Skin epidermis (tissue), 12 donors: Measurements from ENCODE around the gene THBS1.

Source experiments
- H3K27ac ChIP-seq, 21 experiments: fragments of 200-600 bp; sonication (generic) in 11 of 21; one replicate each; pipeline ENCODE4 v1.5.0; 2020; ENCODE audit warnings: mild to moderate bottlenecking in 3 of 21, inconsistent platforms in 2 of 21, moderate library complexity in 2 of 21
- H3K4me3 ChIP-seq, 7 experiments: fragments of 200-600 bp; sonication (generic) in 2 of 7; one replicate each; pipeline ENCODE4 v1.5.0; 2020; ENCODE audit warnings: inconsistent platforms in 2 of 7, mild to moderate bottlenecking in 2 of 7, moderate library complexity in 1 of 7

Gene THBS1

GRCh38 chr15:39646425-39646824, 65.5 kb downstream of the THBS1 start:
- no peak overlapping the region for H3K27ac ChIP-seq
- no peak overlapping the region for H3K4me3 ChIP-seq
